HL-60 (cell line): ENCODE results near the gene ELL2.

ENCODE experiments used
- CTCF ChIP-seq: IDR thresholded peaks from one replicate; pipeline ENCODE4 v1.5.1; 2011; ENCODE audit warnings: low read length, control low read depth, inconsistent platforms; ENCODE audit not compliant: insufficient read depth
- GABPA ChIP-seq: IDR thresholded peaks from 2 replicates; pipeline ENCODE4 v1.6.1; 2012; ENCODE audit warnings: low read depth

- TF ChIP-seq GABPA (no peak), CTCF (no peak)
Observed at GRCh38 chr5:95962475-95962773, 773 bp upstream of the ELL2 start.
